GM12878 (cell line): ENCODE data around the gene BICC1. TPM values are rescaled to one million over a fixed set of nuclear protein-coding genes. Genes with fewer than 3 reads are reported as not detected.

Experiments
- ATAC-seq: fragments of 200-7000 bp; cut with Tn5 transposase; 3 replicates; pipeline ENCODE4 v1.9.1; 2020; ENCODE audit warnings: mild to moderate bottlenecking, moderate library complexity
- BruUV-seq: library from RNA; stranded (reverse); fragments of 400-500 nt; replicated peaks from 2 replicates; lab custom pipeline; 2021; lab: Mats Ljungman, UMichigan
- CTCF ChIA-PET: fragments of 300-600 bp; sonication (Branson Sonifier 250); formaldehyde crosslinking; extraction: SDS; loops from one replicate; lab custom pipeline; 2021; ENCODE audit warnings: inconsistent platforms; lab: Yijun Ruan, JAX
- POLR2A ChIA-PET: fragments of 350-600 bp; formaldehyde crosslinking; extraction: SDS; loops from one replicate; lab custom pipeline; 2021; ENCODE audit warnings: inconsistent platforms; lab: Charles Lee
- RAD21 ChIA-PET: fragments of 300-600 bp; sonication (Branson Sonifier 250); formaldehyde crosslinking; loops from one replicate; lab custom pipeline; 2023; ENCODE audit warnings: antibody characterized with exemption; ENCODE audit not compliant: unreplicated experiment; lab: Charles Lee
- SMC1A ChIA-PET: fragments of 300-600 bp; sonication (Branson Sonifier 250); formaldehyde crosslinking; loops from one replicate; lab custom pipeline; 2023; ENCODE audit not compliant: unreplicated experiment, uncharacterized antibody; lab: Charles Lee
- DNase-seq: peaks from one replicate; pipeline ENCODE4 v3.0.0-alpha.2; 2011; ENCODE audit warnings: low read depth, low spot score
- FAIRE-seq: peaks from 3 replicates; lab custom pipeline; 2011; peaks lifted over from hg19 to GRCh38; lab: Jason Lieb, UNC
- H2AFZ ChIP-seq: 2 replicates; pipeline ENCODE4 v1.6.0; 2011; ENCODE audit warnings: low read depth, low read length, control low read depth; ENCODE audit not compliant: control insufficient read depth
- H3K27ac ChIP-seq: 2 replicates; pipeline ENCODE4 v1.5.1; 2011; ENCODE audit warnings: control low read depth; ENCODE audit not compliant: control insufficient read depth, insufficient read depth
- H3K27me3 ChIP-seq, 2 experiments: replicated peaks in 1 of 2; 2 replicates each; pipeline versions ENCODE4 v1.6.0 to v1.6.1; 2011; ENCODE audit warnings: low read length in 1 of 2; ENCODE audit not compliant: control insufficient read depth in 2 of 2, insufficient read depth in 2 of 2
- H3K36me3 ChIP-seq, 2 experiments: 2 replicates each; pipeline ENCODE4 v1.5.1; 2011; ENCODE audit warnings: low read length in 1 of 2; ENCODE audit not compliant: control insufficient read depth in 2 of 2, insufficient read depth in 2 of 2
- H3K4me1 ChIP-seq: 2 replicates; pipeline ENCODE4 v1.6.1; 2011; ENCODE audit warnings: mild to moderate bottlenecking, low read length, moderate library complexity, mixed read lengths; ENCODE audit not compliant: control insufficient read depth, insufficient read depth
- H3K4me2 ChIP-seq: 2 replicates; pipeline ENCODE4 v1.6.0; 2011; ENCODE audit warnings: control low read depth; ENCODE audit not compliant: control insufficient read depth, insufficient read depth
- H3K4me3 ChIP-seq: fragments of 200-600 bp; sonication (generic); 2 replicates; pipeline ENCODE4 v1.5.1; 2016
- H3K79me2 ChIP-seq: 2 replicates; pipeline ENCODE4 v1.6.0; 2011; ENCODE audit warnings: low read length; ENCODE audit not compliant: control insufficient read depth, insufficient read depth
- H3K9ac ChIP-seq: 2 replicates; pipeline ENCODE4 v1.8.0; 2011; ENCODE audit warnings: low read length, control low read depth, mixed read lengths; ENCODE audit not compliant: control insufficient read depth, insufficient read depth
- H3K9me3 ChIP-seq: replicated peaks from 3 replicates; pipeline ENCODE4 v1.5.1; 2011; ENCODE audit warnings: mild to moderate bottlenecking, low read length; ENCODE audit not compliant: control insufficient read depth, insufficient read depth
- H4K20me1 ChIP-seq: 2 replicates; pipeline ENCODE4 v1.6.0; 2011; ENCODE audit not compliant: control insufficient read depth, insufficient read depth
- CHD1 ChIP-seq: IDR thresholded peaks from 2 replicates; pipeline ENCODE4 v1.6.1; 2012; ENCODE audit warnings: low read depth, low read length, improper control_type of control experiment
- CTCF ChIP-seq, 3 experiments: IDR thresholded peaks in 2 of 3; conservative IDR thresholded peaks in 1 of 3; 2 replicates each; pipeline ENCODE4 v1.5.1; 2011; ENCODE audit warnings: low read depth in 3 of 3, low read length in 3 of 3, mild to moderate bottlenecking in 3 of 3, control low read depth in 2 of 3, moderate library complexity in 2 of 3, inconsistent platforms in 1 of 3, mixed read lengths in 1 of 3; ENCODE audit not compliant: control insufficient read depth in 2 of 3, insufficient read depth in 1 of 3; ENCODE audit errors: extremely low read depth in 1 of 3
- NRF1 ChIP-seq: conservative IDR thresholded peaks from 2 replicates; pipeline ENCODE4 v1.6.1; 2011; ENCODE audit warnings: mild to moderate bottlenecking, low read depth, low read length, improper control_type of control experiment
- SMC3 ChIP-seq: IDR thresholded peaks from 2 replicates; pipeline ENCODE4 v1.6.1; 2011; ENCODE audit warnings: low read length, improper control_type of control experiment, borderline replicate concordance
- SREBF2 ChIP-seq: IDR thresholded peaks from 2 replicates; pipeline ENCODE4 v1.6.1; 2012; ENCODE audit warnings: mild to moderate bottlenecking, low read length
- WGBS: methylation state at CpG from one replicate; pipeline ENCODE4 v1.1.6; 2016; ENCODE audit warnings: low lambda C conversion rate; ENCODE audit not compliant: insufficient replicate concordance, insufficient coverage; ENCODE audit errors: missing lambda C conversion rate; 5-methylcytosine and 5-hydroxymethylcytosine counted together
- in situ Hi-C: fragments of 300-500 bp; cut with MboI; formaldehyde crosslinking; loops from 9 replicates; pipeline ENCODE4 v1.14.3; 2018; ENCODE audit warnings: mixed read lengths
- intact Hi-C: fragments of 100-400 bp; cut with micrococcal nuclease; formaldehyde crosslinking; loops from one replicate; pipeline ENCODE4 v1.14.2; 2022; ENCODE audit not compliant: unreplicated experiment
- polyA plus RNA-seq, 11 experiments: library from polyadenylated mRNA; depleted of rRNA in 4 of 11; unstranded in 6 of 11; stranded (reverse) in 5 of 11; fragments of >200 nt; fragmentation: Nextera tagmentation in 4 of 11; fragmentation: Illumina TruSeq in 1 of 11; extraction: Ambion mirVana in 4 of 11; extraction: Trizol in 1 of 11; gene quantifications; 1 replicate in 1 of 11; 2 replicates in 10 of 11; pipeline versions ENCODE4 v1.2.1 to v1.2.3, GENCODE V29; 2011 to 2016; ENCODE audit warnings: inconsistent platforms in 2 of 11, missing spikeins in 2 of 11, low read depth in 1 of 11
- total RNA-seq, 4 experiments: library from RNA; depleted of rRNA in 3 of 4; stranded (reverse); fragments of >200 nt in 3 of 4; fragmentation: Illumina TruSeq in 1 of 4; extraction: Trizol in 1 of 4; gene quantifications; 2 replicates each; pipeline versions ENCODE4 v1.2.1 to v1.2.3, GENCODE V29; 2013 to 2021

The BICC1 gene
- total and polyA plus RNA-seq, 10 of the 15 experiments (the other 5 are each of a cell fraction or from before 2014, with no cell fraction given): 0.01 to 0.10 (median 0.04) TPM; not detected in 5

GRCh38 chr10:58698777-58699356 is 186.2 kb downstream of the BICC1 start:
- 30% methylated on average over 5 of the region's 5 CpGs for WGBS
- in situ Hi-C loops: no loop called here
- no peak overlapping the region for H2AFZ ChIP-seq
- H3K36me3 ChIP-seq: no peaks in the 10 kb centered on the region
- CTCF ChIA-PET: interaction anchor here (1.5 kb wide), 1 partner anchor 10 kb away, joined by 4 read pairs; no protein-coding TSS in a partner anchor
- DNase-seq (no peak), FAIRE-seq (no peak), ATAC-seq (no peak)
- no peak overlapping the region for H3K9ac ChIP-seq
- no peaks in the 10 kb centered on the region for H3K79me2 ChIP-seq
- H3K4me2 ChIP-seq: no peak overlapping the region
- no peaks in the 10 kb centered on the region for H3K27me3 ChIP-seq
- no peaks in the 10 kb centered on the region for H3K4me1 ChIP-seq
- H3K27ac ChIP-seq: no peak overlapping the region
- no peaks in the 10 kb centered on the region for H3K9me3 ChIP-seq
- TF ChIP-seq CHD1 (no peak), NRF1 (no peak), SREBF2 (no peak)
- RAD21 ChIA-PET: no interaction called here
- SMC1A ChIA-PET: no interaction called here
- intact Hi-C loops: no loop called here
- POLR2A ChIA-PET: no interaction called here
- BruUV-seq: no TSS peak
- no peak overlapping the region for H3K4me3 ChIP-seq
- no peaks in the 10 kb centered on the region for H4K20me1 ChIP-seq

- Histone ChIP-seq H3K4me3 (no peak overlapping the region), H3K4me1 (no peaks in the 10 kb centered on the region), H3K27me3 (no peaks in the 10 kb centered on the region), H3K36me3 (no peaks in the 10 kb centered on the region), H3K9me3 (no peaks in the 10 kb centered on the region), H3K4me2 (no peak overlapping the region), H3K27ac (no peak overlapping the region), H2AFZ (no peak overlapping the region), H3K79me2 (no peaks in the 10 kb centered on the region), H4K20me1 (no peaks in the 10 kb centered on the region), H3K9ac (no peak overlapping the region)
- ChIA-PET RAD21 (no interaction called here), SMC1A (no interaction called here), CTCF (no interaction called here), POLR2A (no interaction called here)
- BruUV-seq: no TSS peak
- no peak for ATAC-seq
- TF ChIP-seq CTCF (IDR thresholded peaks at IDR 0.05 in 2 of 3, conservative IDR thresholded peaks at IDR 0.05 in 1 of 3; ENCODE audit: control insufficient read depth in 2 of 3, extremely low read depth in 1 of 3, insufficient read depth in 1 of 3, low read depth in 3 of 3, low read length in 3 of 3) (no peak), SMC3 (no peak)
- no peak for DNase-seq
- no peak for FAIRE-seq
- intact Hi-C loops: no loop called here
- in situ Hi-C loops: no loop called here
- WGBS: 0% methylated on average over 1 of the region's 1 CpG
Measured at GRCh38 chr10:58700591-58700990, 187.9 kb downstream of the BICC1 start.
